Fibroblast of skin of right quadriceps (primary cell): ENCODE data around the gene LRP1B.

Experiments used
- DNase-seq: peaks from one replicate; pipeline ENCODE4 v3.0.0-alpha.2; 2013

The LRP1B gene

DNA sequence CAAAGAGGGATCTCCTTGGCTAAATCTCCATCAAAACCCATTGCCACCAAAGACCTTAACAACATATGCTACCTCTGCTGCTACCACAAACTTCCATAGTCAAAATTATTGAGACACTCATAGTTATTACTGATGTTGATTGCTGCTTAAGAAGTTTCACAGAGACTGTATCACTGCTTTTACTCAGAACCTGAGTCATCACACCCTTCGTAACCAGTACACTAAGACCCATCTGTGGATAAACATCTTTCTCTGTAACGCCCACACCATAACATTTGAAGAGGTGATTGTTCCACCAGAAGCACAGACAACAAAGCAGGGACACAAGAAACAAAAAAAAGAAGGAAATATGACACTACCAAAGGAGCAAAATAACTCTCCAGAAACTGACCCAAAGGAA is 1563.1 kb downstream of the LRP1B start:
- peak; percentile 7 for DNase-seq

DNA sequence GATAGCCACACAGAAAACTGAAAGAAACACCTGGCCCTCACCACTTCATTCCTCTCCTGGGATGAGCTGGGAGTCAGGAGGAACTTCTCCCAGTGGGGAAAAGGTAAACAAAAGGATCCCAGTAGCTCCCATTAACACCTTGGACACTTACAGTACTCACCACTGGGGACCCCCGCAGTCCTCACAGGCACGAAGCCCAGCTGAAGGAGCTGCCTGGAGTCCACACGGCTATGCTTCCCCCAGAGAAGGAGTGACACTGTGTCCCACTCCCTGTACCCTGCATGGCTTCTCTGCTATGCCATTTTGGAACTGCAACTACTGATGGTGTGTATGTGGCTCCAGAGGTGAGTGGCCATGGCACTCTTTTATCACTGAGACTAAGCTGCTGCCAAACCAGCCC is 1565.1 kb downstream of the LRP1B start:
- no peak for DNase-seq

DNA sequence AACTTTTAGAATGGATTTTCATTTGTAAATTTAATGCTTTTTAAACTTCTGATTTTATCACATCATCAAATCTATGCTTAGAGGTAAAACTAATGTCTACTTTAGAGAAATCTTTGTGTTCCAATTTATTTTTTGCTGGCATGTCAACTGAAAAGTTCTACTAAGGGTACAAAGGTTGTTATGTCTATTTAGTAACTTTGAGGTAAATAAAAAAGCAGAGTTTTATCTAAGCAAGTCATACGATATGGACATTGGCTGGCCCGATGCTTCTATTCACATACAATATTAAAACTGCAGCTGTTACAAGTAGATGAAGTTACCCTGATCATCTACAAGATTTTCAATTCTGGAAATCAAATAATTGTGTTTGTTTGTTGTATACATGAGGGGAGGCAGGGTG is 1575.1 kb downstream of the LRP1B start:
- no peak for DNase-seq

DNA sequence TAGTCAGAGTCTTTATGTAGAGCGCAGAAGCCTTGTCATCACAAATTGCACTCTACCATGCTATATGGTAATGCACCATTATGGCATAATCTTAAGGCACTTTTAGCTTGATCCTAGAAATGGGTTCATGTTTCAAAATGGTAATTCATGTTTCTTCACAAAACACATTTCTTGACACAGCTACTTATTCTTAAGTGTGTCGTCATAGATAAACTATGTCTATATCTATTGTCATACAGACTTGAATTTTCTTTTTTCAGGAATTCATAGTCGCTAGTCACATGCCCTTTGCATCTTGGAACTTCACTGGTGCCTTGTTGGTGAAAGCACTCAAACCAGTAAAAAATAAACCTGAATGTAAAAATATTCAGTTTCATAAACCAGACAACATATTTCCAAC is 1578.2 kb downstream of the LRP1B start:
- no peak for DNase-seq

DNA sequence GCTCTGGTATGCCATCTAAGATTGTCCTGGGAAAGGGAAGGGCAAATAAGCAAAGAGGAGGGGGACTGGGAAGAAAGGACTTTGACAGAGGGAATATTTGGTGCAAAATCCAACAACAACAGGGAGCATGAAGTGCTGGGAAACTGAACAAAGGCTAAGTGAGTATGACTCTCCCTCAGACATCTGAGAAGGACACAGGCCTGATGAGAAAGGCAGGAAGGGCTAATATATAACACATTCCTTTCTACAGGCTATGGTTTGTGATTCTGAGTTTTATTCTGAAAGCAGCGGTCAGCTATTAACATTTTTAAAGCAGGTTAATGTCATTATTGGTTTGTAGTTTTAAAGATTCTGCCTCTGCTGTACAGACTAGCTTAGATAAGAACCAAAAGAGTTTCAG is 1579.5 kb downstream of the LRP1B start:
- DNase-seq = no peak

DNA sequence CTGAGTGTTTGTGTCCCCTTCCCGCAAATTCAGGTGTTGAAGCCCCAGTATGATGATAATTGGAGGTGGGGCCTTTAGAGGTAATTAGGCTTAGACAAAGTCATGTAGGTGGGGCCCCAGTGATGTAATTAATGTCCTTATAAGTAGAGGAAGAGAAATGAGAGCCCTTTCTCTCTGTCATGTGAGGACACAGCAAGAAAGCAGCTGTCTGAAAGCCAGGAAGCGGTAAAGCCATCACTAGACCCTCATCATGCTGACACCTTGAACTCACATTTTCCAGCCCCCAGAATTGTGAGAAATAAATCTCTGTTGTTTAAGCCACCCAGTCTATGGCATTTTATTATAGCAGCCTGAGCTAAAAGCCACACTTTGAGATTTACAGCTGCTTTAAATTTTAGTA is 1580.0 kb downstream of the LRP1B start:
- DNase-seq = no peak

DNA sequence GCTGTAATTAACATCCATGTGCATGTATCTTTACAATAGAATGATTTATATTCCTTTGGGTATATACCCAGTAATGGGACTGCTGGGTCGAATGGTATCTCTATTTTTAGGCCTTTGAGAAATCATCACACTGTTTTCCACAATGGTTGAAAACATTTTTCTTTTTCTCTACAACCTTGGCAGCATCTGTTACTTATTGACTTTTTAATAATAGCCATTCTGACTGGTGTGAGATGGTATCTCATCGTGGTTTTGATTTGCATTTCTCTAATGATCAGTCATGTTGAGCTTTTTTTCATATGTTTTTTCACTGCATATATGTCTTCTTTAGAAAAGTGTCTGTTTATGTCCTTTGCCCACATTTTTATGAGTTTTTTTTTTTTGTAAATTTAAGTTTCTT is 1586.0 kb downstream of the LRP1B start:
- DNase-seq = peak; percentile 7

DNA sequence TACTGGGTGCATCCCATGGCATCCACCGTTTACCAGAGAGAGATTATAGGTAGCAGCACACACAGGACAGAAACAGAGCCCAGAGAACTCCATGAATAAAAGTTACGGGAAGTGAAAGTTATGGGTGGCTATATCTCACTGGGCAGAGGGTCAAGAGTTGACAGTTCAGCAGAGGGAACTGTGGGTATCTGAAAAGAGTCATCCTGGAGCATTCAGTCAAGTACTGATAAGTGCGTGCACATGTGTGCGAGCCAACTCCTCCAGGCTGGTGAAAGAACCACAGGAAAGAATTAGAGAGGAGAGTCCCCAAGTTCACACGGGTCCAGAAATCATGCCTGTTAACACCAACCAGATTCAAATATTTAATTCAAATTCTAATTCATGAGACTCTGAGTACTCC is 1588.2 kb downstream of the LRP1B start:
- no peak for DNase-seq

DNA sequence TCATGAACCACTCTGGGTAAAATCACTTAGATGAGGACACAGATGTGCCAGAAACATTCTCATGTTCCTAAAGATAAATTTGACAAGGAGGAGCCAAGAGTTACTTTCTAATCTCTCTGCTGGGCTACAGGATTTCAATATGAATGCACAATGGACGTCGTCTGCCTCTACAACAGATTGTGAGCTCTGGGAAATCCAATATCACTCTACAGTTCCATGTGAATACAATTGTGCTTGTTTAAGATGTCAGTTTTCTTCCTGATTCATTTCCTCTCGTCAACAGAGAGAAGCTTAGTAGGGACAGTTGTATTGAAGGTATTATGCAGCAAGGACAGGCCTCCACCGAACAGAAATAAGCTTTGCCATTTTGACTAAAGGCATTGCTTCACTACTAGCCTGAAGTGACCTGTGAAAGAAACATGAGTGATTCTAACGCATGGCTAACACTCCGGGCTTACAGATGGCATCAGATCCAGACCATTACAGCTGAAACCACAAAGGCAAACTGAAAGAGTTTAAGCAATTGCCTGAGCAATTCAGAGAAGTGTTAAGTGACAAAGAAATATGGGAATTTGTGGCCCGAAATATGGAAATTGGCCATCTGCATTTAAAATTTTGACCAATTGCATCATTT is 1591.5 kb downstream of the LRP1B start:
- no peak for DNase-seq

DNA sequence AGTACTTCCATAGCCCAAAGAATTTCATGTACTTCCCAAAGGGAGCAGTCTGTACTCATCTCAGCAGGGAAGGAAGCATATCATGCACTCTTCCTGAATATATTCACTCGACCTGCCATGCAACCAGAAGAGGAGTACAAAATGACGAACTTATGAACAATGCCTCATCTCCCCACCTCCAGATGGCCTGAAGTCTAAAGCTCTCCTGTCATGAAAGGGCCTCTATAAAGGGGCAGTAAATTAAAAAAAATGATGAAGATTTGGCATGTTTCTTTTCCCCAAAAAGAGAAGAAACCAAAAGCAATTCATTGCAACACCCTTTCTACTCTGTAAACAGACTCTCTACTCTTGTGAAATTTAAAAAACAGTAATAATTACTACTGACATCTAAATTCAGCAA is 1601.1 kb downstream of the LRP1B start:
- no peak for DNase-seq

DNA sequence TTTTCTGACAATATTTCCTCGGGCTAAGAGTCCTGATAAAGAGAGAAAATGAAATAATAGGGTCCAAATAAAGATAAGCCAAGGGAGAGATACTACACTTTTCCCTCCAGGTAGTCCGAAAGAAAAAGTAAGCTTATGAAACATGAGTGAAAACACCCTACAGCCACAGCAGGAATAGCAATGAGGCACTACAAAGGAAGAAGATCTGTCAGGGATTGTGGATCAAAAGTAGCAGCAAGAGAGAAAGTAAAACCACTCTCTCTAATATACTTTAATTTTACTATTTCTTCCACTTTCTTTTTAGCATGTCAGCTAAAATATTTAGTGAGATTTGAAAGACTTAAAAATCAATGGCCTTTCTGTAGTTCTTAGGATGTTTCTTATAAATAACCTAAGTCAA is 1601.8 kb downstream of the LRP1B start:
- DNase-seq = no peak

DNA sequence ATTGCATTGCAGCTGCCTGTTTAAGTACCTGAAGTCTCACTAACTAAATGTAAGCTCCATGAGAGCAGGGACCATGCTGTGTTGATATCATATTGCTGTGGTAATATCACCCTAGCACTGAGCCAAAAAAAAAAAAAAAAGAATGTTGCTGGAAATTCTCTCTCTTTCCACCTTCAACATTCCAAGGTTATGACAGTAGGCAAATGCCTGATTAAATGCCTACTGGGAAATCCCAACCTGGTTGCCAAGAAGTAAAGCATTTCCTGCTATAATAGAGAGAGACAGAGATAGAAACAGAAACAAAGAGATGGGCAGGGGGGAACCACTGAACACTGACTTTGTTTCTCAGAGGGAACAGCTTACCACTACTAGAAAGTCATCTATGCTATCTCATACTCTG is 1604.2 kb downstream of the LRP1B start:
- peak; percentile 51 for DNase-seq

DNA sequence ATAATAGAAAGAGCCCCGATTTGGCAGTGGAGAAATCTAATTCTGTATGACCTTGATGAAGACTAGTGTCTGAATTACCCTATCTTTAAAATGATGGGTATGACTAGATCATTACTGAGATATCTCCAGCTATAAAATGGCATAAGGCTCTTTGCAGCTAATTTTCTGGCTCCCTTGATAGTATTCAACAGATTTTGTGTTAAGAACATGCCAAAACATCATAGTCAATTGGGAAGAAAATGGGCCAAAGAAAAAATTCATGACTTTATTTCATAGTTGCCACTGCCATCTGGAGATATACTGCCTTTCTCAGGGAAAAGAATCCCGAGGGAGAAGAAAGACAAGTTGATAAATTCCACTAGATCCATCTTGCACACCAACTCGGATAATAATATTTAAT is 1618.7 kb downstream of the LRP1B start:
- no peak for DNase-seq

DNA sequence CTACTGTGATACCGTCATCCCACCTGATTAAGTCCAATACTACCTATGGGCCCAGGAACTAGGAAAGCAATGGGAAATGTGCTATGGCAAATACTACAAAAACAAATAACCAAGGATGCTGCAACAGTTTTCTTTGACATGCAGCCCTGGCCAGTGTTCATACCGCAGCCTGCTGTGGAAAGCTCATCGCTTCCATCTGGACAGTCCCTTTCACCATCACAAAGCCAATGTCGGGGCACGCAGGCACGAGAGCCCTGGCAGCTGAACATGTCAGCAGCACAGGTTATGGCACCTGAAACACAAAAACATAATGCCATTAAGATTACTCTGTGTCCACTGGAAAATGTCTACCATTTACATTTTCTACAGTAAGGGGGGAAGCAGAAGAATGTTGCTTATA is 1621.1 kb downstream of the LRP1B start:
- DNase-seq = no peak

DNA sequence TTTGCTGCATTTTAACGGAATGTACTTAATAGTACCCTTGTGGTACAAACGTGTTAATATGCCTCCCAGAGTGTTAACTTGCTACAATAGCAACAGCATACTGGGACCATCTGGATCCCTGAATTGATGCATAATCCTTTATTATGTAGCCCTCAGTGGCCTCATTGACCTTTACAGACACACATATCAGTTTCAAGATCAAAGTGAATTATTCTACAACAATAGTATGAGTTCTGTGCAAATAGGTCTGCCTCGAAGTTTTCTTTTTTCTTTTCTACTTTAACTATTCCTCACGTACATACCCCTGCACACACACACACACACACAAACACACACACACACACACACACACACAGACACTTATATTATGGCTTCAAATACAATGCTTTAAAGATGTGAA is 1622.1 kb downstream of the LRP1B start:
- no peak for DNase-seq

DNA sequence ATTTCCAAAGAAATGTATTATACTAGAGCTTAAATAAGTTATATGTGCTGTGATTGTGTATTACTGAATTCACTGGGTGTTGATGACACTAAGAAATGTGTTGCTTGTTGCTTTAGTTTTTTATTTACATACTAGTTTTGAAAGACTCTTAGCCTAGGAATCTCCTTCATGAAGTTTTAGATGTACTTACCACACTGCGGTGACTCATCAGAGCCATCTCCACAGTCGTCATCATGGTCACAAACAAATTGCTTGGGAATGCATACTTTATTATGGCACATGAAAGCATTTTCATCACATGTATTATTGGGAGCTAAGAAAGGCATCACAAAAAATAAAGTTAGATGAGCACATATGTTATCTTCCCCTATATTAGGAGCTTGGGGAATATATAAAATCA is 1624.2 kb downstream of the LRP1B start:
- DNase-seq = peak; percentile 86

DNA sequence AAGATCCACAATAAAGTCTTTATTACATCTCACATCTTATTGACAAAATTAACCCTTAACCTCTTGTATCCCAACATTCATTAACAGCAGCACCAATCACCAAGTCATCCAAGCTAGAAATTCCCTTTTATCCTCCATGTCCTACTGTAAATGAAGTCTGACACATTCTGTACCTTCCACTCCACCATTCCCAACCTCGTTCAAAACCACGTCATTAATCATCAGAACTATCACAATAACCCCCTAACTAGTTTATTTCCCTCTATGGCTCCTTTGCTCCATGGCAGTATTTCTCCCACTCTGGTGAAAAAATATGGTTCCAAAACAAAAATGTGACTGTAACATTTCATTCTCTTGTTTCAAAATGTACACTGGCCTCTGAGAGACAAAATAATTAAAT is 1626.2 kb downstream of the LRP1B start:
- DNase-seq = peak; percentile 51

DNA sequence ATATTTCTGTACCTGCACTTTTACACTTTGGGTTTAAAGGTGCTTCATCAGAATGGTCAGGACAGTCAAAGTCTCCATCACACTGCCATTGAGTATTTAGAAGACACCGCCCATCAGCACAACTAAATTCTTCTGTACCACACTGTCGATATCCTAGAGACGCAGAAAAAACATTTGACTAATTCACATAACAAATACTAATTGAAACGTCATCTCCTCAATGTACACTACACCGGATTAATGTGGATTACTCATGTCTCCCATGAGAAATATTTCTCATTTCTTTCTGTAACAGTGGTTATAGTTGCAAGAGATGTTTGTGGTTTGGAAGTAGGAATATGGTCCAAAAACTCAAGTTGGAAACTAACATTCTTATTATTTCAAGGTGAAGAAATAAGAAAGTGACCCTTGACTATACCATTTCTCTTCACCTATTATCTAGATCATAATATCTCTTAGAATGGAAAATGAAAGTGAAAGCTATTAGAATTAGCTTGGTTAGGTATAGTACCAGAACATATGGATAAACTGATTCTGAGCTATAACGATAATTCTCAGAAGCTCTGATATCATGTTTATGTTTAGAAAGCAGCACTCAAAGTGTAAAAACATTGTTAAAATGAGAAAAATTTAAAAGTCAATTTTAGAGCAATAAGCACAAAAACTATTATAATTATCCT is 1627.7 kb downstream of the LRP1B start:
- DNase-seq = peak; percentile 95

DNA sequence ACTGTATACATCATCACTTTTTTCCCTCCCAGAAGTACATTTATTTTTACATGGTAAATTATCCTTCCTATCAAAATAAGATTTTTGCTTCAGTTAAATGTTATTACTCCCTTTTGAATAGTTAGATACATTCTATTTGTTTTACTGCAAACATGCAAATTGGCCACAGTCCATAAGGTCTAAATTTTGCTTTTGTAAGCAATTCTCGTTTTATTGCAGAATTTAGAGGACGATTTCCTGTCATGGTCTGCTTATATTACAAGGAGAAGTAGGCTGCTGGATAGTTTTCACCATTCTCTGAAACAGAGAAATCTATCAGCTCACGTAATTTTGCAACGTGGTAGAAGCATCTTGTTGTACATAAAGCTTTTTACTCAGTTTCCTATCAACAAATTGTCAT is 1632.5 kb downstream of the LRP1B start:
- no peak for DNase-seq

DNA sequence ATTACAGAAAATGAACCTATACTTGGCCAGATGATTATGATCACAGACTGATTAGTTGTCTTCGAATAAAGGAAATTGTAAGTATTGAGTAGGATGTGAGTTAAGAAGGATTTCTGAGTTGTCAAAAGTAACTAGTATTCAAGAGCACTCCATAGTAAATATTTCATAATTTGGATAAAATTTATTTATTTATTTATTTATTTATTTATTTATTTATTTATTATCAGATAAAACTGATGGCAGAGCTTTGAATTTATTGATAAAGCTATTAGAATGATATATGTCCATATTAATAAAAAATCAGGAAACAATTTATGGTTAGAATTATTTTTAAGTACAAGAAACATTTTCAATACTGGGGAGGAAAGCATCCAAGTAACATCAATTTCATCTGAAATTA is 1634.1 kb downstream of the LRP1B start:
- no peak for DNase-seq

DNA sequence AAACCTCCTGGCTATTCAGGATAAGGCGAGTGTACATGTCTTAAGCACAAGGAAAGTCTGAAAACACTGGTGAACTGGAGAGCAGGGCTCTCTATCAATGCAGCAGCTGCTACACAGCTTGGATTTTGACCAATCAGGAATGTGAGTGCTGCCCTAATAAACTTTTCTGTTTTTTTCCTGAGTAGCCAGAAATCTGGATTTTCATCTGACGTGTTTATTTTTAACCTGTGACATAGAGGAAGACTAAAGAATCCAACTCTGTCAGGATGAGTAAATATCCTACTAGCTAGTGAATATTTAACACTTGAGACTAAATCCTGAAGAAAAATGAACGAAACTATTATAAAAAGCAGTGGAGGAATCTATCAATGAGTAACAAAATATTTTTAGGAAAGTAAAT is 1638.9 kb downstream of the LRP1B start:
- DNase-seq = no peak

DNA sequence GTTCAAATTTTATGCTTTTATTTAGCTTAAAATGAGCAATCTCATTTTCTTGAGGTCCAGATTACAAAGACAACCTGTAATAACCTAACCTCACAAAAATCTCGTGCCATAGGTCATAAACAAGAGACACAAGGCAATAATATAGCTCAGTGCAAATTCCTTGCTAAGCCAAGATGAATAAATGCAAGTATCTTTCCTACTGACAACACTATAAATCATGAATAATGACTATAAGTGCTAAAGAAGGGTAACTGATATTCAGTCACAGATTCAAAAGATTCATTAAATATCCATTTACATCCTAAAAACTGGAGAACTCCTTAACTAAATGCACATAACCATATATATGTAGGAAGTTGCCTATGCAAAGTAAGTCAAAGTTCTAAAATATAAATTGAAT is 1641.6 kb downstream of the LRP1B start:
- no peak for DNase-seq

DNA sequence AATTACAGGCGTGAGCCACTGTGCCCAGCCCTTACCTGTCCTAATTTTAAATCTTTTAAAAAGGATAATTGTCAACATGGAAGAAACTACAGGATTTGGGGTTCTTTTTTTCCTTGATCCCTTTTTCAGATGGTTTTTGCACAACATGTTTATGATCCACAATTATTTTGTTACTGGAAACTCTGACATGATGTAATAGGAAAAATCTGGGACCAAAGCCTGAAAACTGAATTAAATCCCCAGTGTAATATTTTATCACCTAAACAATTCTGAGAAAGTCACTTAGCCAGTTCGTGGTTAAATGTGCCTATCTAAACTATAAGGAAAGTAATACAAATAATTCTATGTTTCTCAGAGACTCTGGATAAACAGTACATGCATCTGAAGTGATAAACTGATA is 1649.7 kb downstream of the LRP1B start:
- DNase-seq = peak; percentile 3

DNA sequence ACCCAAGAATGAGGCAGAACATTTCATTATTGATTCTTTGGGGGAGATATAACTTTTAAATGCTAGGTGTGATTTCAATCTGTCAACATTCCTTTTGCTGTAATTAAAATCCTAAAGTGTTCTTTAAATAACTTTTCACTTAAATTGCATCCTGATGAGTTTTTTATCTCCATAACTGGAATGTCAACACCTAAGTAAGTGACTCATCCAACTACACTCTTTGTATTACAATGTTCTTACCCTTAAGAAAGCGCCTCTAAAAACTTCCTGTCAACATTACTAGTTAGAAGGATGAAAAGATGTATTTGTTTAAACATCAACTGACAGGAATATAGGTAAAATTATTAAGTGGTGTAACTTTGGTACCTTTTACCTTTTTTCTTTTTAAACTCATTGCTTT is 1657.0 kb downstream of the LRP1B start:
- no peak for DNase-seq

DNA sequence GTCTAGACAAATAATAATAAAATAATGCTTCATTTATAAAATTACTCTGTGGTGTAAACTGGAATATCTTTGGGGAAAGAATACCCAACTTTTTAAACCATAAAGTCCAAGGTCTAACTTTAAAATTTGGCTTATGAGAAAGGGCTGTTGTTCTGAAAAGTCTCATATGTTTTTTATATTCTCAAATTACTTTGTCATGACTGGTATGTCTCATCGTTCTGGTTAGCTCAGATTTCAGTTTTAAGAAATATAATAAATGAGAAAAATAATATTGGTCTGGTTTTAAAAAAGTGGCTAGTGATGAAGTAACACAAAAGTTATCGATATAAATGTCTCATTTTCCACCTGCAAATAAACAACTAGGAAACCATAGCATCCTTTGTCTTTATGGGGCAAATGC is 1658.1 kb downstream of the LRP1B start:
- no peak for DNase-seq
